ENCODE measurements around the gene SMYD3. TPM values are rescaled to one million over a fixed set of nuclear protein-coding genes. Genes with fewer than 3 reads are reported as not detected.

Gene SMYD3
- total and polyA plus RNA-seq, 2 donors (not counting 3 experiments of a cell fraction or from before 2014, with no cell fraction given), result 16.0 to 32.1 TPM

- no peaks in the 10 kb centered on the region for H3K9me3 ChIP-seq (replicated peaks; ENCODE audit: control insufficient read depth, insufficient read depth, low read length)
- intact Hi-C loops (cut with micrococcal nuclease) (no loop called here), dilution Hi-C loops (cut with MboI; ENCODE audit: extremely low pct_ligation_motif_present, low sequenced_read_pairs) (no loop called here)
- BruUV-seq (replicated peaks), result no TSS peak
- H4K20me1 ChIP-seq (replicated peaks; ENCODE audit: control insufficient read depth, extremely low read depth, insufficient read depth, low read length), result no peaks in the 10 kb centered on the region
- TF ChIP-seq FOS (IDR thresholded peaks at IDR 0.05; ENCODE audit: borderline replicate concordance, insufficient read depth, low read length) (no peak), EZH2 (IDR thresholded peaks at IDR 0.05; ENCODE audit: borderline replicate concordance, low read depth, low read length, severe bottlenecking) (no peak)
- TF ChIP-seq, protein P1, sequence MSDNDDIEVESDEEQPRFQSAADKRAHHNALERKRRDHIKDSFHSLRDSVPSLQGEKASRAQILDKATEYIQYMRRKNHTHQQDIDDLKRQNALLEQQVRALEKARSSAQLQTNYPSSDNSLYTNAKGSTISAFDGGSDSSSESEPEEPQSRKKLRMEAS (IDR thresholded peaks at IDR 0.05; ENCODE audit: insufficient read depth, insufficient read length), result no peak
- H3K79me2 ChIP-seq (ENCODE audit: control insufficient read depth, insufficient read depth, low read length), result no peaks in the 10 kb centered on the region
- no peaks in the 10 kb centered on the region for H3K36me3 ChIP-seq (ENCODE audit: control insufficient read depth in 2 of 2, extremely low read depth in 1 of 2, insufficient read depth in 2 of 2, low read length in 2 of 2)
- H3K9me1 ChIP-seq (replicated peaks; ENCODE audit: control insufficient read depth, extremely low read depth, insufficient read depth, low read length), result no peaks in the 10 kb centered on the region
- ChIA-PET CTCF (no interaction called here), POLR2A (no interaction called here)
- no peak overlapping the region for H2AFZ ChIP-seq (ENCODE audit: low read depth, low read length)
- no peak for DNase-seq (ENCODE audit: low read depth, low spot score)
- H3K27me3 ChIP-seq (ENCODE audit: control insufficient read depth in 2 of 2, insufficient read depth in 2 of 2, low read length in 2 of 2), result no peaks in the 10 kb centered on the region
- no peak overlapping the region for H3K4me3 ChIP-seq (replicated peaks in 1 of 3; ENCODE audit: insufficient read depth in 1 of 3, low read depth in 1 of 3, low read length in 3 of 3)
- no peak overlapping the region for H3K4me2 ChIP-seq (ENCODE audit: insufficient read depth, low read length)
- no peak for FAIRE-seq
- no peak overlapping the region for H3K9ac ChIP-seq (replicated peaks; ENCODE audit: extremely low read depth, insufficient read depth, low read length)
- no peaks in the 10 kb centered on the region for H3K4me1 ChIP-seq (ENCODE audit: control insufficient read depth, extremely low read depth, insufficient read depth, low read length)
- no peak overlapping the region for H3K27ac ChIP-seq (ENCODE audit: insufficient read depth, low read depth, low read length)
Measured at GRCh38 chr1:246373828-246374569, 133.1 kb downstream of the SMYD3 start.

- Histone ChIP-seq H3K4me1 (ENCODE audit: control insufficient read depth, extremely low read depth, insufficient read depth, low read length) (no peaks in the 10 kb centered on the region), H3K4me3 (replicated peaks in 1 of 3; ENCODE audit: insufficient read depth in 1 of 3, low read depth in 1 of 3, low read length in 3 of 3) (no peak overlapping the region), H3K79me2 (ENCODE audit: control insufficient read depth, insufficient read depth, low read length) (no peaks in the 10 kb centered on the region), H3K36me3 (ENCODE audit: control insufficient read depth in 2 of 2, extremely low read depth in 1 of 2, insufficient read depth in 2 of 2, low read length in 2 of 2) (no peaks in the 10 kb centered on the region), H4K20me1 (replicated peaks; ENCODE audit: control insufficient read depth, extremely low read depth, insufficient read depth, low read length) (no peaks in the 10 kb centered on the region), H3K9me3 (replicated peaks; ENCODE audit: control insufficient read depth, insufficient read depth, low read length) (no peaks in the 10 kb centered on the region), H2AFZ (ENCODE audit: low read depth, low read length) (no peak overlapping the region), H3K27me3 (ENCODE audit: control insufficient read depth in 2 of 2, insufficient read depth in 2 of 2, low read length in 2 of 2) (no peaks in the 10 kb centered on the region), H3K9me1 (replicated peaks; ENCODE audit: control insufficient read depth, extremely low read depth, insufficient read depth, low read length) (no peaks in the 10 kb centered on the region), H3K4me2 (ENCODE audit: insufficient read depth, low read length) (no peak overlapping the region), H3K9ac (replicated peaks; ENCODE audit: extremely low read depth, insufficient read depth, low read length) (no peak overlapping the region), H3K27ac (ENCODE audit: insufficient read depth, low read depth, low read length) (no peak overlapping the region)
- intact Hi-C loops (cut with micrococcal nuclease), result no loop called here
- ChIA-PET CTCF (interaction anchor here (1.0 kb wide), 1 partner anchor 116 kb away, joined by 3 read pairs; no protein-coding TSS in a partner anchor), POLR2A (no interaction called here)
- DNase-seq (ENCODE audit: low read depth, low spot score) (no peak), FAIRE-seq (no peak)
- BruUV-seq (replicated peaks), result no TSS peak
- dilution Hi-C loops (cut with MboI; ENCODE audit: extremely low pct_ligation_motif_present, low sequenced_read_pairs), result no loop called here
- TF ChIP-seq POLR2AphosphoS5 (IDR thresholded peaks at IDR 0.05; ENCODE audit: insufficient read depth, low read depth, low read length), result no peak
- TF ChIP-seq EZH2 (IDR thresholded peaks at IDR 0.05; ENCODE audit: borderline replicate concordance, low read depth, low read length, severe bottlenecking), result no peak
- no peak for TF ChIP-seq JUN (IDR thresholded peaks at IDR 0.05; ENCODE audit: borderline replicate concordance, insufficient read depth, insufficient read length, low read depth)
- TF ChIP-seq, protein P2, sequence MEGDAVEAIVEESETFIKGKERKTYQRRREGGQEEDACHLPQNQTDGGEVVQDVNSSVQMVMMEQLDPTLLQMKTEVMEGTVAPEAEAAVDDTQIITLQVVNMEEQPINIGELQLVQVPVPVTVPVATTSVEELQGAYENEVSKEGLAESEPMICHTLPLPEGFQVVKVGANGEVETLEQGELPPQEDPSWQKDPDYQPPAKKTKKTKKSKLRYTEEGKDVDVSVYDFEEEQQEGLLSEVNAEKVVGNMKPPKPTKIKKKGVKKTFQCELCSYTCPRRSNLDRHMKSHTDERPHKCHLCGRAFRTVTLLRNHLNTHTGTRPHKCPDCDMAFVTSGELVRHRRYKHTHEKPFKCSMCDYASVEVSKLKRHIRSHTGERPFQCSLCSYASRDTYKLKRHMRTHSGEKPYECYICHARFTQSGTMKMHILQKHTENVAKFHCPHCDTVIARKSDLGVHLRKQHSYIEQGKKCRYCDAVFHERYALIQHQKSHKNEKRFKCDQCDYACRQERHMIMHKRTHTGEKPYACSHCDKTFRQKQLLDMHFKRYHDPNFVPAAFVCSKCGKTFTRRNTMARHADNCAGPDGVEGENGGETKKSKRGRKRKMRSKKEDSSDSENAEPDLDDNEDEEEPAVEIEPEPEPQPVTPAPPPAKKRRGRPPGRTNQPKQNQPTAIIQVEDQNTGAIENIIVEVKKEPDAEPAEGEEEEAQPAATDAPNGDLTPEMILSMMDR (IDR thresholded peaks at IDR 0.05; ENCODE audit: extremely low read depth in 1 of 2, insufficient read depth in 1 of 2, low read depth in 1 of 2, low read length in 2 of 2), result no peak
- no peak for TF ChIP-seq MYC (IDR thresholded peaks at IDR 0.05; ENCODE audit: low read depth, low read length)
- TF ChIP-seq, protein P1 (IDR thresholded peaks at IDR 0.05; ENCODE audit: insufficient read depth, insufficient read length), result no peak
- no peak for TF ChIP-seq POLR2A (IDR thresholded peaks at IDR 0.05; ENCODE audit: low read depth, low read length)
- TF ChIP-seq FOS (IDR thresholded peaks at IDR 0.05; ENCODE audit: borderline replicate concordance, insufficient read depth, low read length), result no peak
- TF ChIP-seq GATA2 (IDR thresholded peaks at IDR 0.05; ENCODE audit: insufficient read depth, insufficient read length, low read depth, low read length), result no peak
Measured at GRCh38 chr1:246372559-246372958, 134.5 kb downstream of the SMYD3 start.
